Measurements from ENCODE around the gene HS3ST6.

GRCh38 chr16:1890708-1891050 lies 27.5 kb downstream of the HS3ST6 start:
- TF ChIP-seq POLR2A (IDR thresholded peaks at IDR 0.05; ENCODE audit: low read depth, low read length) (no peak), POLR2AphosphoS5 (IDR thresholded peaks at IDR 0.05; ENCODE audit: low read depth, low read length) (no peak), TAF1 (IDR thresholded peaks at IDR 0.05; ENCODE audit: borderline replicate concordance, low read depth, low read length) (no peak)

Measured in GM12892 (cell line).